ENCODE measurements around the gene SSTR5. TPM values are rescaled to one million over a fixed set of nuclear protein-coding genes. Genes with fewer than 3 reads are reported as not detected.

SSTR5 gene
- total and polyA plus RNA-seq, 2 donors from 2014 or later, result 6.7 TPM; not detected in 1

DNA sequence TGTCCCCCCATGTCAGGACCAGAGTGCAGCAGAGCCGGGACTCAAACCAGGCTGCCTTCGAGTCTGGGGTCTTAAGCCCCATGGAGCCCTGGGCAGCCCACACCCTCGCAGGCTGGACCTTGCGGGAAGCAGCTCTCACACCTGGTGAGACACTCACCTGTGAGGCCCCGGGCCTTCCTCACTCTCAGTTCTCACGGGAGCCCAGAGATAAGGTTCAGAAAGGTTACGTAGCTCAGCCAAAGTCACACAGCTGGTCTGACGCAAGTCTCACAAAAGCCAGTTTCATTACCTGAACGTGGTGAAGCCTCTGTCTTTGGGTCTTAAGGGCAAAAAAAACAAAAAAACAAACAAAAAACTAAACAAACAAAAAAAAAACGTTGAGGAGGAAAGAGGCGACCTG lies 32.8 kb upstream of the SSTR5 start:
- Histone ChIP-seq H3K27me3 (ENCODE audit: control insufficient read depth, insufficient read depth, low read length) (no peaks in the 10 kb centered on the region), H3K9ac (ENCODE audit: low read length in 3 of 3) (no peak overlapping the region), H3K27ac (ENCODE audit: low read depth in 2 of 2, low read length in 2 of 2) (no peak overlapping the region), H3K9me3 (ENCODE audit: control insufficient read depth in 2 of 3, insufficient read depth in 1 of 3, low read length in 3 of 3) (peaks cover 0 to 4% (median 2%) of the 10 kb centered on the region in 3 donors), H3K4me1 (ENCODE audit: control insufficient read depth in 2 of 3, insufficient read depth in 2 of 3, low read depth in 1 of 3, low read length in 3 of 3) (no peaks in the 10 kb centered on the region), H3K4me3 (ENCODE audit: low read length in 3 of 3) (no peak overlapping the region), H3K36me3 (ENCODE audit: control insufficient read depth in 2 of 3, insufficient read depth in 3 of 3, low read length in 3 of 3) (no peaks in the 10 kb centered on the region)
- intact Hi-C loops (cut with DNase I), result no loop called here
- FAIRE-seq, result no peak
- no peak for DNase-seq
- TF ChIP-seq, protein P1, sequence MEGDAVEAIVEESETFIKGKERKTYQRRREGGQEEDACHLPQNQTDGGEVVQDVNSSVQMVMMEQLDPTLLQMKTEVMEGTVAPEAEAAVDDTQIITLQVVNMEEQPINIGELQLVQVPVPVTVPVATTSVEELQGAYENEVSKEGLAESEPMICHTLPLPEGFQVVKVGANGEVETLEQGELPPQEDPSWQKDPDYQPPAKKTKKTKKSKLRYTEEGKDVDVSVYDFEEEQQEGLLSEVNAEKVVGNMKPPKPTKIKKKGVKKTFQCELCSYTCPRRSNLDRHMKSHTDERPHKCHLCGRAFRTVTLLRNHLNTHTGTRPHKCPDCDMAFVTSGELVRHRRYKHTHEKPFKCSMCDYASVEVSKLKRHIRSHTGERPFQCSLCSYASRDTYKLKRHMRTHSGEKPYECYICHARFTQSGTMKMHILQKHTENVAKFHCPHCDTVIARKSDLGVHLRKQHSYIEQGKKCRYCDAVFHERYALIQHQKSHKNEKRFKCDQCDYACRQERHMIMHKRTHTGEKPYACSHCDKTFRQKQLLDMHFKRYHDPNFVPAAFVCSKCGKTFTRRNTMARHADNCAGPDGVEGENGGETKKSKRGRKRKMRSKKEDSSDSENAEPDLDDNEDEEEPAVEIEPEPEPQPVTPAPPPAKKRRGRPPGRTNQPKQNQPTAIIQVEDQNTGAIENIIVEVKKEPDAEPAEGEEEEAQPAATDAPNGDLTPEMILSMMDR (IDR thresholded peaks at IDR 0.05; ENCODE audit: borderline replicate concordance, extremely low read depth, insufficient read depth), result no peak

DNA sequence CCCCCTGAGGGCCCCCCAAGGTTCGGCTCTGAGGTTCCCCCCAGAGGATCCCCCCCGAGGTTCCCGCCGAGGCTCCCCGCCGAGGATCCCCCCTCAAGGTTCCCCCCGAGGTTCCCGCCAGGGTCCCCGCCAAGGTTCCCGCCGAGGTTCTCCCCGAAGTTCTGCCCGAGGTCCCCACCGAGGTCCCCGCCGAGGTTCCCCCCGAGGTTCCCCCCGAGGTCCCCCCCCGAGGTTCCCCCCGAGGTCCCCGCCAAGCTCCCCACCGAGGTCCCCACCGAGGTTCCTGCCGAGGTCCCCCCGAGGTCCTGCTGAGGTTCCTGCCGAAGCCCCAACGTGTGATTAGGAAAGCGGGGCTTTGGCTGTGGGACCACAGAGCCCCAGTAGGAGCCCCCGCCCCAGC lies 32.2 kb upstream of the SSTR5 start:
- Histone ChIP-seq H3K9me3 (ENCODE audit: control insufficient read depth in 2 of 3, insufficient read depth in 1 of 3, low read length in 3 of 3) (peaks cover 0 to 4% (median 2%) of the 10 kb centered on the region in 3 donors), H3K4me3 (ENCODE audit: low read length in 3 of 3) (no peak overlapping the region), H3K4me1 (ENCODE audit: control insufficient read depth in 2 of 3, insufficient read depth in 2 of 3, low read depth in 1 of 3, low read length in 3 of 3) (no peaks in the 10 kb centered on the region), H3K9ac (ENCODE audit: low read length in 3 of 3) (no peak overlapping the region), H3K27ac (ENCODE audit: low read depth in 2 of 2, low read length in 2 of 2) (no peak overlapping the region), H3K27me3 (ENCODE audit: control insufficient read depth, insufficient read depth, low read length) (no peaks in the 10 kb centered on the region), H3K36me3 (ENCODE audit: control insufficient read depth in 2 of 3, insufficient read depth in 3 of 3, low read length in 3 of 3) (no peaks in the 10 kb centered on the region)
- FAIRE-seq, result no peak
- no peak for DNase-seq
- TF ChIP-seq, protein P1 (IDR thresholded peaks at IDR 0.05; ENCODE audit: borderline replicate concordance, extremely low read depth, insufficient read depth), result no peak
- intact Hi-C loops (cut with DNase I), result no loop called here

DNA sequence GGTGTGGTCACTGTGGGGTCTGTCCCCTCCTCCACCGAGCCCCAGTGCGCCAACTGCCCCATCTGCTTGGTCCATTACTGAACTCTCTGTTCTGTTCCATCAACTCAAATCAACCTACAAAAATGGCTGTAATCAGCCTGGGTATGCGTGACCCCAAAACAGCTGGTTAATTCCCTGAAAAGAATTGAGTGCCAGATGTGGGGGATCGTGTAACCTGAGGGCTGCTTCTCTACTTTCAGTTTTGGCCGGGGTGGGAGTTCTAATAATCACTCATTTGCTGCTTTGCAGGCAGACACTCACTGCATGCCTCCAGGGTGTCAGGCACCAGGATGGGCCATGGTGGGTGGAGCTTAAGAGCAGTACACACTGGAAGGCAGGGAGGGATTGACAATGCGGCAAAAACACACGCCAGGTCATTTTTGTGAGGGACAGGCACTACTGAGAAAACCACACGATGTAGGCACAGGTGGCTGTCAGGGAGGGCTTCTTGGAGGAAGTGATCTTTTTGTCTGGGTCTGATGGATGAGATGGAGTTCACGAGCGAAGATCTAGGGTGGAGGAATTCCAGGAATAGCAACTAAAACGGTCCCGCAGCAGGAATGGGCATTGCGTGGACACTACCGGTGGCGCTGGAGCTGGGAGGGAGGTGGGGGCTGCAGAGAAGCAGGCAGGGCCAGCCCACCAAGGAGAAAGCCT lies 30.4 kb upstream of the SSTR5 start:
- FAIRE-seq, result no peak
- DNase-seq, result no peak
- intact Hi-C loops (cut with DNase I), result no loop called here
- no peak overlapping the region for H3K9ac ChIP-seq (ENCODE audit: low read length in 3 of 3)
- H3K4me3 ChIP-seq (ENCODE audit: low read length in 3 of 3), result no peak overlapping the region
- H3K27ac ChIP-seq (ENCODE audit: low read depth in 2 of 2, low read length in 2 of 2), result no peak overlapping the region
- no peaks in the 10 kb centered on the region for H3K27me3 ChIP-seq (ENCODE audit: control insufficient read depth, insufficient read depth, low read length)
- H3K36me3 ChIP-seq (ENCODE audit: control insufficient read depth in 2 of 3, insufficient read depth in 3 of 3, low read length in 3 of 3), result no peaks in the 10 kb centered on the region
- TF ChIP-seq, protein P1 (IDR thresholded peaks at IDR 0.05; ENCODE audit: borderline replicate concordance, extremely low read depth, insufficient read depth), result no peak
- H3K9me3 ChIP-seq (ENCODE audit: control insufficient read depth in 2 of 3, insufficient read depth in 1 of 3, low read length in 3 of 3), result peaks cover 0 to 4% (median 2%) of the 10 kb centered on the region in 3 donors
- H3K4me1 ChIP-seq (ENCODE audit: control insufficient read depth in 2 of 3, insufficient read depth in 2 of 3, low read depth in 1 of 3, low read length in 3 of 3), result no peaks in the 10 kb centered on the region
